D721Med (cell line): ENCODE results near the gene MUC6.

Experiments used
- DNase-seq: peaks from one replicate; pipeline ENCODE4 v3.0.0; 2011; ENCODE audit warnings: low spot score; ENCODE audit not compliant: insufficient read length
- FAIRE-seq: peaks from 2 replicates; lab custom pipeline; 2011; peaks lifted over from hg19 to GRCh38; lab: Jason Lieb, UNC
- TF ChIP-seq, protein P1 (sequence below): IDR thresholded peaks from 2 replicates; pipeline ENCODE4 v1.5.1; 2012; ENCODE audit warnings: mild to moderate bottlenecking, control low read depth; ENCODE audit not compliant: insufficient read depth; ENCODE audit errors: missing control alignments

MUC6 gene

GRCh38 chr11:1036303-1036923, at the start of gene MUC6:
Gene MUC6, minus strand, starts transcription at chr11:1036718. Its CDS starts 63 bp downstream, at chr11:1036655.
- DNase-seq (no peak), FAIRE-seq (no peak)
- TF ChIP-seq, protein P1, sequence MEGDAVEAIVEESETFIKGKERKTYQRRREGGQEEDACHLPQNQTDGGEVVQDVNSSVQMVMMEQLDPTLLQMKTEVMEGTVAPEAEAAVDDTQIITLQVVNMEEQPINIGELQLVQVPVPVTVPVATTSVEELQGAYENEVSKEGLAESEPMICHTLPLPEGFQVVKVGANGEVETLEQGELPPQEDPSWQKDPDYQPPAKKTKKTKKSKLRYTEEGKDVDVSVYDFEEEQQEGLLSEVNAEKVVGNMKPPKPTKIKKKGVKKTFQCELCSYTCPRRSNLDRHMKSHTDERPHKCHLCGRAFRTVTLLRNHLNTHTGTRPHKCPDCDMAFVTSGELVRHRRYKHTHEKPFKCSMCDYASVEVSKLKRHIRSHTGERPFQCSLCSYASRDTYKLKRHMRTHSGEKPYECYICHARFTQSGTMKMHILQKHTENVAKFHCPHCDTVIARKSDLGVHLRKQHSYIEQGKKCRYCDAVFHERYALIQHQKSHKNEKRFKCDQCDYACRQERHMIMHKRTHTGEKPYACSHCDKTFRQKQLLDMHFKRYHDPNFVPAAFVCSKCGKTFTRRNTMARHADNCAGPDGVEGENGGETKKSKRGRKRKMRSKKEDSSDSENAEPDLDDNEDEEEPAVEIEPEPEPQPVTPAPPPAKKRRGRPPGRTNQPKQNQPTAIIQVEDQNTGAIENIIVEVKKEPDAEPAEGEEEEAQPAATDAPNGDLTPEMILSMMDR = no peak

DNA sequence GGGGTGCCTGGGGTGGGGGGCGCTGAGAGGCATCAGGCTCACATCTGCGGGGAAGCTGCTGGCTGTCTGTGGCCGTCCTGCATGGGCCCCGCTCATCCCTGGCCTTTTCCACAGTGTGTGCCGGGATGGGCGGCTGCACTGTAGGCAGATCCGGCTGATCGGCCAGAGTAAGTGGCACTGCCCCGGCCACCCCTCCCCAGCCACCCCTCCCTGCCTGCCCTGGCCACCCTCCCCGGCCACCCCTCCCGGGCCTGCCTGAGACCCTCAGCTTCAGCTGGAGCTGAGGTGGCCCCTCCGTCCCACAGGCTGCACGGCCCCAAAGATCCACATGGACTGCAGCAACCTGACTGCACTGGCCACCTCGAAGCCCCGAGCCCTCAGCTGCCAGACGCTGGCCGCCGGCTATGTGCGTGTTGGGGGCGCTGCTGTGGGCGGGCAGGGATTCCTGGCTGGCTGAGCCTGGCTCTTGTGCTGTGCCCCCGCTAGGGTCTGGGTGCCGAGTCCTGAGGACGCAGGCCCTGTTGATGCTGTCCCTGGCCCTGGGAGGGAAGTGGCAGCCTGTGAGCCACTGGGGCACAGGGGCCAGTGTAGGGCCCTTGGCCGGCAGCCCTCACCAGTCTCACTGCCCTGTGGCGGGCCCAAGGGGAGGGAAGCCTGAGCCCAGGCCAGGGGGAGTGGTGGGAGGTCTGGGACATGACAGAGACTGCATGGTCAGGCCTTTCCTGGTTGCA, 49.1 kb upstream of the MUC6 start:
- FAIRE-seq = no peak

DNA sequence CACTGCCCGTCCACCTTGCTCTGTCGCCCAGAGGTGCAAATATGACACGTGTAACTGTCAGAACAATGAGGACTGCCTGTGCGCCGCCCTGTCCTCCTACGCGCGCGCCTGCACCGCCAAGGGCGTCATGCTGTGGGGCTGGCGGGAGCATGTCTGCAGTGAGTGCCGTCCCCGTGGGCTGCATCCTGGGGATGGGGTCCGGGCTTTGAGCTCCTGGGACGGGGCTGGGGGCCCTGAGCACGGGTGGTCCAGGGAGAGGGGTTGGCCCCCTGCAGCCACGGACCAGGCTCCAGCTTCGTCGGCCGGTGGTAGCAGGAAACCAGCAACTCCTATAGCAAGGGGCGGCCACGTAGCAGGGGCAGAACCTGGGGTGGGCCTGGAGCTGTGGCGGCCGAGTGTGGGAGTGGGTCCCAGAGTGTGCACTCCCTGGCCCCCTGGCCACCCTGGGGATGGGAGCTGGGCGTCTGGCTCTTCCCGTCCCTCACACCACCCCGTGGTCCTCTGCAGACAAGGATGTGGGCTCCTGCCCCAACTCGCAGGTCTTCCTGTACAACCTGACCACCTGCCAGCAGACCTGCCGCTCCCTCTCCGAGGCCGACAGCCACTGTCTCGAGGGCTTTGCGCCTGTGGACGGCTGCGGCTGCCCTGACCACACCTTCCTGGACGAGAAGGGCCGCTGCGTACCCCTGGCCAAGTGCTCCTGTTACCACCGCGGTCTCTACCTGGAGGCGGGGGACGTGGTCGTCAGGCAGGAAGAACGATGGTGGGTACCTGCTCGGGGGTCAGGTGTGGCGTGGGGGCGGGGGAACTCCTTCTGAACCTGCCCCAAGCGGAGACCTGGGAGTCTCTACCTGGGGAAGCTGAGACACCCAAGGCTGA, 48.3 kb upstream of the MUC6 start:
- DNase-seq = no peak
- TF ChIP-seq, protein P1 = no peak
- FAIRE-seq = no peak

More for the DNA sequence above, 49.1 kb upstream of the MUC6 start:
- DNase-seq = no peak
- TF ChIP-seq, protein P1 = no peak

DNA sequence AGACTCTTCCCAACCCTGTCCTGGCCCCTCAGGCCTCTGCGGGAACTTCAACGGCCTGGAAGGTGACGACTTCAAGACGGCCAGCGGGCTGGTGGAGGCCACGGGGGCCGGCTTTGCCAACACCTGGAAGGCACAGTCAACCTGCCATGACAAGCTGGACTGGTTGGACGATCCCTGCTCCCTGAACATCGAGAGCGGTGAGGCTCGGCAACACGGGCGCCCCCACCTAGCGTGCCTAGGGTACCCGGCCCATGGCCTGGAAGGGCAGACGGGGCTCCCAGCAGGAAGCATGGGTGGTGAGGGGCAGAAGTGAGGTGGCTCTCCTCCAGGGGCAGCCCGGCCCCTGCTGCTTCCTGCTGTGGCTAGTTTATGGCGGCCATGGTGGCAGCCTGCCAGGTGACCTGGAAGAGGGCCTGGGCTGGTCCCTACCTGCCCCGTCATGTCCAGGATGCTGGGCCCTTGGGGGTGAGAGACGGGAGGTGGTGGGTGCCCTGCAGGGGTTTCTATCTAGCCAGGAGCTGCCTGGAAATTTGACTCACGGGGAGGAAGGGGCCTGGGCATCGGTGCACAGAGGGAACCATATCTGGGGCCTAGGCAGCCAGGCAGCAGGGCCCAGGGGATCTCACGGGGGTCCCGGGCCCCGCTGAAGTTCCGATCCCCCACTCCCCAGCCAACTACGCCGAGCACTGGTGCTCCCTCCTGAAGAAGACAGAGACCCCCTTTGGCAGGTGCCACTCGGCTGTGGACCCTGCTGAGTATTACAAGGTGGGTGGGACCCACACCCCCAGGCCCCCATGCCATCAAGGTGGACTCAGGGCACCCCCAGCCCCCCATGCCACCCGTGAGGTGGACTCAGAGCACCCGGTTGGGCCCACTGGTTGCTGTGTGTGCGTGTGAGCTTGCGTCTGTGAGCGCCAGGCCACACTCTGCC, 47.4 kb upstream of the MUC6 start:
- FAIRE-seq = no peak
- DNase-seq = no peak
- TF ChIP-seq, protein P1 = no peak

- FAIRE-seq (no peak), DNase-seq (no peak)
- TF ChIP-seq, protein P1 = no peak
Observed at GRCh38 chr11:1082728-1083620, 46.5 kb upstream of the MUC6 start.
